HG03039 (cell line): ENCODE results near the gene ITGAD.
"Not testable (repeated sequence)": the region's sequence is repeated elsewhere in the genome, so short reads cannot be mapped to it uniquely, and the experiment has no call there.

ENCODE experiments used
- ATAC-seq: cut with Tn5 transposase; IDR thresholded peaks from one replicate; pipeline ENCODE4 v1.9.1; 2021; ENCODE audit warnings: mild to moderate bottlenecking, moderate library complexity; ENCODE audit not compliant: unreplicated experiment

The ITGAD gene

DNA sequence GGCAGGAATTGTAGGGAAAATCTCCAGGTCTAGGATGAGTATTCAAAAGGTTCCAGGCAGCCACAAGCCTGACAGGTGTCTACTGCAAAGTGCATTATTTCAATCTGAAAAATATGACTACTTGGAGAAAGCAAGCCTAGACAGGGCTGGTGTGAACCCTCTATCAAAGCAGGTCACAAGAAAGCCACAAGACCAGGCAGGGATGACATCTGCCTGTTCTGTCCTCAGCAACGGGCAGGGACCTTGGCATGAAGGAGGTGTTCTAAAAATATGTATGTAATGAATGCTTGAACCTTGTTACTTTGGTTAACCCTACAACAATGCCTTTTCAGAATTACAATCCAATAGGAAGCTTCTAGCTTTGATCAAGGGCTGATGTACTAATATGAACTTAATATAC lies 36.2 kb downstream of the ITGAD start:
- no peak for ATAC-seq

DNA sequence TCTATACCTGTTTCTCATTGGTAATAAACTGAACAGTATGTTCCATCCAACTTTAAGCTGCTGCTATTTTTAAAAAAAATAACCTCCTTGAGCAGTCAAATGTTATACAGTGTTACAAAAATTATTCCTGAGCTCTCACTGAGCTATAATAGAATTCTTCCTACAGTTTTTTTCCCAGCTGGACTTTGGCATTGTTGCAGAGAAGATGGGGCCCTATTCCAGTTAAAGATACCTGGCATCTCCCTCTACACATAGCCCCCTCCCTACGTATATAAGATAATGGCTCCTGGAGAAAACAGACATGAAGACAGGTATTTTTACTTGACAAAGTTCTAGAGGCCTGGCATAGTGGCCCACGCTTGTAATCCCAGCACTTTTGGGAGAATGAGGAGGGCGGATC lies 36.7 kb downstream of the ITGAD start:
- ATAC-seq, result no peak

DNA sequence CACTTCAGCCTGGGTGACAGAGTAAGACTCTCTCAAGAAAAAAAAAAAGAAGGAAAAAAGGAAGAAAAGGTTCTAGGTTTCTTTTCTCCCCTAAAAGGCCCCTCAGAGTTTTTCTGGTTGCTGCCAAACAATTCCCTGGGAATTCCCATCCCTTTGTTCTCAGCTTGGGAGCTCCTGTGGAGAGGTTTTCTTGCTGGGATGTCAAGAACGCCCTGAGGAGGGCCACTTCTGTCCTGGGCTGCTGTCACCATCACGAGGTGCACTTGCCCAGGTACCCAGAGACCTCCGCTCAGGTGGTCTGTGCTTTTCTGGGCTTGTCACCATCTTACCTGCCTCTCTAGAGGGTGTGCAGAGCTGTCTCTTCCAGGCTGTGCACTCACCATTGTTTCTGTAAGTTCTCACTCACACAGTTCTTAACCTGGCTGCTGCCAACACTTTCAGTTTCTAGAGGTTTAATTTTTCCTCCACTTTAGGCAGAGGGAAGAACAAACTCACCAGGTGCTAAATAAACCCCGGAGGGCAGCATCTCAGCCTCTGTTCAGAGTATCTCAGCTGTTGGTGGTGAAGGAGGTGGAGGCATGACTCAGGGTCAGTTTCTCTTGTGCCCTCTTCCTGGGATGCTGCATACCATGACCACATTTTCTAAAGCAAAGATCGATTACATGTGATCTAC lies 37.4 kb downstream of the ITGAD start:
- no peak for ATAC-seq

DNA sequence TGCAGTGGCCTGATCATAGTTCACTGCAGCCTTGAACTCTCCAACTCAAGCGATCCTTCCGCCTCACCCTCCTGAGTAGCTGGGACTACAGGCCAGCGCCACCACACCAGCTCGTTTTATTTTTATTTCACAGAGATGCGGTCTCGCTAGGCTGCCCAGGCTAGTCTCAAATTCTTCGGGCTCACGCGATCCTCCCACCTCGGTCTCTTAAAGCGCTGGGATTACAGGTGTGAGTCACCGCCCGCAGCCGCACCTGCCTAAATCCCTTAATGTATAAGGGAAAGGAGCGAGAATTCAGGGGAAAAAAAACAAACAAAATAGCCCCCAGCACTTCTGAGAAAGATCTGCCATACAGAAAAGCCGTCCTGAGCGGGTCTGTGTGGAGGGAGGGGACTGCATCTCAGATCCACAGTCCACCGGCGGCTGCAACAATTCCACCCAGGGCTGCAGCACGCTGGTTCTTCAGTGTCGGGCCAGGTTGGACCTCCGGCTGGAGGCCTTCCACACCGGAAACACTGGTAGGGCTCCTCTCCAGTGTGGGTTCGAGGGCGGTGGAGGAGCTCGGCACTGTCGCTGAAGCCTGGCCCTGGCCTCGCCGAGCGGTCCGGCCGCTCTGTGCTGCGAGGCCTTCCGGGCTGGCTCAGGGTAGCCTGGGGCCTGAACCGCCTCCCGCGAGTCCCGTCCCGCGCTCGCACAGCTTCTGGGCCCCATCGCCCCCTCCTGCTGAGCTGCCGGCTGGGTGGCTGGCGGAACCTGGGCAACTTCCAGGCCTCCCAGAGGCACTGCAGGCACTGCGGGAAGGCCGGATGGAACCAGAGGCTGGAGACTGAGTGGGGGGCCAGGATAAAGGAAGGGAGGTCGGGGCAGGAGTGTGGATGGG lies 42.4 kb downstream of the ITGAD start:
- no peak for ATAC-seq

DNA sequence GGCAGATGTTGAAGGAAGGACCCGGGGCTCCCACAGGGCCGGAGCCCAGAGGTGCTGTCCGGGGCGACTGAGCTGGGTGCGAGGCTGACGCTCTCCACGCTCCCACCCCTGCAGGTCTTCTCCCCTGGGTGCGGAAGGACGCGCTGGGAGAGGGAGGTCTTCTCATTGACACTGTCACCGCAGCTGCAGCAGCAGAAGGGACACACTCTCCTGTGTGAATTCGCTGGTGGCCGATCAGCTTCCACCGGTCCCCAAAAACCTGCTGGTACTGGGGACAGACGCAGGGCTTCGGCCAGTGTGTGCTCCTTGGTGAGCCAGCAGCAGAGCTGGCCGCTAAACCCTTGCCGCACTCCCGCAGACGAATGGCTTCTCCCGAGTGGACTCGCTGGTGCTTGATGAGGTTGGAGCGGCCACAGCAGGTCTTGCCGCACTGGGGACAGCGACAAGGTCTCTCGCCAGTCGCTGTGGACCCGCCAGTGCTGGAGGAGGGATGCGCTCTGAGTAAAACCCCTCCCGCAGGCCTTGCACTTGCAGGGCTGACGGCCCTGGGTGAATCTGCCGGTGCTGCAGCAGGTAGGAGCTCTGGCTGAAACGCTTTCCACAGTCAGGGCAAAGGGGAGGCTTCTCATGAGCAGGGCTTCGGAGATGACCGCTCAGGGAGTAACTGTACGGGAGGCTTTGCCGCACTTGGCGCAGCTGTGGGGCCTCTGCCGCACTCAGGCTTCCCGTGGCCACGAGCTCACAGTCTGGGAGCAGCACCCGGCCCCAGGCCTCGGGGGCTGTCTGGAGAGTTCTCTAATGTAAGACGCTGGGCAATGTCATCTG lies 43.3 kb downstream of the ITGAD start:
- no peak for ATAC-seq

DNA sequence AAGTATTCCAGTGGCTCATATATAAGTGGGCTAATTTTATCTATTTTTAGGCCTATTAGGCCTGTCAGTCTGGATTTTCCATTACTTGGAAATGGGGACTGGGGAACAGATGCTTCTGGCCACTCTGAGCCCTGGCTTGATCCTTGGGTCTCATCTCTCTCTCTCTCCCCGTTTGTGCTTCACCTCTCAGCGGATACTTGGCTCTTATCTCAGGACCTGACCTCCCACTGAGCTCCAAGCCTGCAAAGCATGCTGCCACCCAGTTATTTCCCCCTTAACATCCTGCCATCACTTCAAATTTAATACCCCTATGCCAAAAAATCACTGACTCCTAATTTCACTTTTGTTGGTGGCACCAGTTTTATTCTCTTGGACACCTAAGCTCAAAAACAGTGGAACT lies 45.3 kb downstream of the ITGAD start:
- no peak for ATAC-seq

DNA sequence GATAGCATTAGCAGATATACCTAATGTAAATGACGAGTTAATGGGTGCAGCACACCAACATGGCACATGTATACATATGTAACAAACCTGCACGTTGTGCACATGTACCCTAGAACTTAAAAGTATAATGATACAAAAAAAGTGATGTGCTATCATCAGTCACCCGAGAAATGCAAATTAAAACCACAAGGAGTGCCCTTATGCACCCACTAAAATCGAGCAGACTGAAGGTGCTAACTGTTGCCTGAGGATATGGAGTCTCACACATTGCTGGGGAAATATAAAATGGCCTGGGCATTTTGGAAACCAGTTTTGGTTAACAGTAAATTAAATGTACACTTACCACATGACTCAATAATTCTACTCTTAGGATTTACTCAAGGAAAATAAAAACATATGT lies 45.9 kb downstream of the ITGAD start:
- ATAC-seq, result not testable (repeated sequence)

DNA sequence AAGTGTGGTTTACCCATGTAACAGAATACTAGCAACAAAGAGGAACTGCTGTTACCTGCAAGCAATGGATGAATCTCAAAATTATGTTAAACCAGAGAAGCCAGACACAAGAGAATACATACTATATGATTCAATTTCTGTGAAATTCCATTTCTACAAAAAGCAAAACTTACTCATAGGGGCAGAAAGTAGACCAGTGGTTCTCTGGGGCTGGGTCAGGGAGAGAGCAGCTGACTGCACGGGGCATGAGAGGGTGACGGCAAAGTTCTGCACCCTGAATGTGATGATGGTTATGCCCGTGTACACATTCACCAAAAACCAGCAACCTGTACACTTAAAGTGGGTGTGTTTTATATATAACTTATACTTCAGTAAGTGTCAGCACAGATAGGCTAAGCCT lies 46.4 kb downstream of the ITGAD start:
- no peak for ATAC-seq

DNA sequence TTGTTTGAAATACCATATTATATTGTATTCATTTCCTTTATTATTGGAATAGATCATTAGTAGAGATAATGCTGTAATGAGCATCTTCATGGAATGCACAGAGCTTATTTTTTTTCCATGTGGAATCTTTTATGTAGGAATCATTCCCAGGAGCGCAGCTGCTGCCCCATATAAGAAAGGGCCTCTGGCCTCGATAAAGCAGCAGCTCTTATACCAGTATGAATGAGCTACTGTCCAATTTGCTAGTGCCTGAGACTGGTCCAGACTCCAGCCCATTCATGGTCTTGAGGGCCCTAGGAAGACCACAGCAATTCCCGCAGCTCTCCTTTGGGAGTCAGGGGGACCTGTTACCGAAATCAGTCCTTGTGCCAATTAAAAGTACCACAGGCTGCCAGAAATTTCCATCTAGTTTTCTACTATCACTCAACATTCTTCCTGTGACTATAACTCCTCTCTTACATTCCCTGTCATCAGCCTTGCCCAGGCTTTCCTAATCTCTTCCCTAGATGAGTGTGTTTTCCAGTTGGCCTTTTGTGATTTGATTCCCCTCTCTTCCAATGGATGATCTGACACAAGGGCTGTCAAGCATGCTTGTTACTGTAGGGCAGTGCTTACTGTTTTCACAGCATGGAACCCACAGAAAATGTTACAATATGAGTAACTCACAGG lies 47.5 kb downstream of the ITGAD start:
- no peak for ATAC-seq

DNA sequence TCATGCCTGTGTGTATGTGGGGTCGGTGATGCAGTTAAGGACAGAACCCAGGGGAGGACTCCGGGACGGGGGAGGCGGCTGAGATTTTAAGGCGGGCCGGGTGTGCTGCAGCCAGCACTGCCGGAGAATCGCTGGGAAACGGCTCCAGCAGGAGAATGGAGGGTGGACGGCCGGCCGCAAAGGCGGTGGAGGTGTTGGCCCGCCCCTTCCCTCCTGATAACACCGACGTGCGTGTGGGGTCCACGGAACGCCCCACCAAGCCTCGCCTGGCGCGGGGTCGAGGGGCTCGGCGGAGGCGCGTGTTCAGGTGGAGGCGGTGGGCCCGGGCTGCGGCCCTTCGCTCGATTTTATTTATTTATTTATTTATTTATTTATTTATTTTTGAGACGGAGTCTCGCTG lies 48.8 kb downstream of the ITGAD start:
- ATAC-seq, result no peak

DNA sequence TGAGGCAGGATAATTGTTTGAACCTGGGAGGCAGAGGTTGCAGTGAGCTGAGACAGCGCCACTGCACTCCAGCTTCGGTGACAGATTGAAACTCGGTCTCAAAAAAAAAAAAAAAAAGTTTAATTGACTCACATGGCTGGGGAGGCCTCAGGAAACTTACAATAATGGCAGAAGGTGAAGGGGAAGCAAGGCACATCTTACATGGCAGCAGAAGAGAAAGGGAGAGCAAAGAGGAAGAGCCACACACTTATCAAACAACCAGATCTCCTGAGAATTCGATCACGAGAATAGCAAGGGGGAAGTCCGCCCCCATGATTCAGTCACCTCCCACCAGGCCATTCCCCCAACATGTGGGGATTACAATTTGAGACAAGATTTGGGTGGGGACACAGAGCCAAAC lies 52.8 kb downstream of the ITGAD start:
- ATAC-seq, result not testable (repeated sequence)

DNA sequence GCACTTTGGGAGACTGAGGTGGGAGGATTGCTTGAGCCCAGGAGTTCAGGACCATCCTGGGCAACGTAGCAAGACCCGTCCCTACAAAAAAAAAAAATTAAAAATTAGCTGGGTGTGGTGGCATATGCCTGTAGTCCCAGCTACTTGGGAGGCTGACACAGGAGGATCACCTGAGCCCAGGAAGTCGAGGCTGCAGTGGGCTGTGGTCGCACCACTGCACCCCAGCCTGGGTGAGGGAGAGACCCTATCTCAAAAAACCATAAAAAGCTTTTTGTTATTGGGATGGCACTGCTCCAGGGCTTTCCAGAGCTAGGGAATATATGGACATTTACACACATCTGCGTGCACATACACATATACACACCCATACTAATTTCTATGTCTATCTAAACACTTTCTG lies 58.1 kb downstream of the ITGAD start:
- ATAC-seq, result no peak

DNA sequence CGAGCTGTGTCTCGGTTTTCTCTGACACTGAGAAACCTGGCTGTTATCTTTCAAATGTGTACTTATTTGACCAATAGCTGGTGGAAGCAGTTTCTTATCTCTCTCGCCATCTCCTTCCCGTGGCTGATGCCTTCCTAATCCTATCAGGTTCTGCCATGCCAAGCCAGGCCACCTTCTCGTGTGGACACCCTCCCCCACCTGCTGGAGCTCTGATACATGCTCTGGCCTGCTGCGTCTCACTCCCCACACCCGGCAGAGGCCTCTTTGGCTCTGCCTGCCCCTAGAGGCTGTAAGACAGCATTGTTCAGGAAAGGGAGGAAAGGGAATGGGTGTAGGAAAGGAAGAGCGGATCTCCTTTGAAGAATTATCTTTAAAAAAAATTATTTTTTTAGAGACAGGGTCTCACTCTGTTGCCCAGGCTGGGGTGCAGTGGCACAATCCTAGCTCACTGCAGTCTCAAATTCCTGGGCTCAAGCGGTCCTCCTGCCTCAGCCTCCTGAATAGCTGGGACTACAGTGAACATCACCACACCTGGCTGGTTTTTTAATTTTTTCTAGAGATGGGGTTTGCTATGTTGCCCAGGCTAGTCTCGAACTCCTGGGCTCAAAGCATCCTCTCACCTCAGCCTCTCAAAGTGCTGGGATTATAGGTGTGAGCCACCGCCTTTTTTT lies 58.7 kb downstream of the ITGAD start:
- no peak for ATAC-seq

DNA sequence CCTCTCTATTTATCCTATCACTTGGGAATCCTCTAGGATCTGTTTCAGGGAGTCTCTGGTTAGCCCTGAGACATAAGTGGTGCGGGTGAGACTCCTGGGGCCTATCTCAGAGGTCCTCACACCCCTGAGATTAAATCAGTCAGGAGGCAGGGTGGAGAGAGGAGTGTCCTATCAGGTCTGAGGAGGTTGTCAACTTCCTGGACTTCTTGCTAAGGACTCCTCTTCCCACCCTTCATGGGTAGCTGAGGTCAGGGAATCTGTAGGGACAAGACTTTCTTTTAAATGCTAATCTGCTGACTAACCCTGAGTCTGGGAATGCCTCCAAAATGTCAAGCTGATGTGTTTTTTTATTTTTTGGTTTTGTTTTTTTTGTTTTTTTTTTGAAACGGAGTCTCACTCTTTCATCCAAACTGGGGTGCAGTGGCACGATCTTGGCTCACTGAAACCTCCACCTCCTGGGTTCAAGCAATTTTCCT lies 59.5 kb downstream of the ITGAD start:
- no peak for ATAC-seq

DNA sequence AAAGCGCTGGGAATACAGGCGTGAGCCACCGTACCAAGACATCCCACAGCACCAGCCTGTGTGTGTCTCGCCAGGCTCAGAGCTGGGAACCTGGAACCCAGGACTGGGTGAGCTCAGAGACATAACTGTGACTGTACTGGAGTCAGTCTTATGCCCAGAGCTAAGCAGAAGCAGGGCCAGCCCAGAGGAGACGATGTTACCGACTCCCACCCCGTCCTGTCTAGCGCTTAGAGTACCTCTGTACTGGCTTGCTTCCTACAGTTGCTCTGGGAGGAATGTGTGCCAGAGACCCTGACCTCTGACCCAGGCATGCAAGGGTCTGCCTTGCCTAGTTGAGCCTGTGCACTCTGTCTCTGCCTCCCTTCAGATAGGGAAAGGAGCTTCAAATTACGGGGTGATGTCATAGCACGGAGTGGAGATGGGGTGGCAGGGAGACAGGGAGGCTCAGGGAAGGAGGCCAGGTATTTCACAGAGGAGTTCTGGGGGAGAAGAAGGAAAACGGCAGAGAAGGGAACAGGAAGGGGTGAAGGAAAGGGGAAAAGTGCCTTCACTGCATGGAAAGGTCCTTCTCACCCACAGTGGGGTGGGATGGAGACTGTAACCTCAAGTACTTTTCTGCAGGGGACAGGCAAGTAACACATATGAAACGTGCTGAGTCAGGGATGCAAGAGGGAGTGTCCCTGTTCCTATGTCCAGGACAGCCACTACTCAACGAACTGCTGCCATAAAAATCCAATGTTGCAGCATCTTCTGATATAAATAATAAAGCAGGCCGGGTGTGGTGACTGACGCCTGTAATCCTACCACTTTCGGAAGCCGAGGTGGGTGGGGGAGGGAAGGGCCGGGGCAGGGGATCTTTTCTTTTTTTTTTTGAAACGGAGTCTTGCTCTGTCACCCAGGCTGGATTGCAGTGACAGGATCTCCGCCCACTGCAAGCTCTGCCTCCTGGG lies 60.4 kb downstream of the ITGAD start:
- ATAC-seq, result no peak

DNA sequence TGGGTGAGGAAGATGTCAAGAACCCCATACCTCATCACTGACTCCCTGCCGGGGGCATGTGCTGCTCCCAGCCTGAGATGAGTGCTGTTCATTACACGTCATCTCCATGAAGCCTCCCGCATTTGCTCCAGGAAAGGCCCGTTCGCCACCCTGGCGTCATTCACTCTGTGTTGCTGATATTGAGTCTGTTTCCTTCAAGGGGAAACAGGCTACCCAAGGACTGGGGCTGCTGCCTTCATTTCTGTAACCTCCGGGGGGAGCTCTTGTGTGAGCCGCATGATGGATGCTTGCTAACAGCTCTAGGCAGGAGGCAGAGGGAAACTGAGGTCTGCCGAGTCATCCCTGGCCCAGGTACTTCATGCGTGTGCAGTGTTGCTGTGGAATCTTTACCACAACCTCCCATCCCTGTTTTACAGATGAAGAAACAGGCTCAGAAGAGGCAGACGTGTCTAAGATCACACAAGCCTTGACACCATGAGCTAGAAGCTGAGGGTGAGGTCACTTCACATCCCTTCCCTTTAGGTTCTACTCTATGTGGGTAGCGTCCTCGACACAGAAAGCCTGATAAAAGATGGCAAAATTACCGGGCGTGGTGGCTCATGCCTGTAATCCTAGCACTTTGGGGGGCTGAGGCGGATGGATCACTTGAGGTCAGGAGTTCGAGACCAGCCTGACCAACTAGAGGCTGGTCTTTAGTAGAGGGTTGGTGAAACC lies 62.6 kb downstream of the ITGAD start:
- ATAC-seq, result no peak

DNA sequence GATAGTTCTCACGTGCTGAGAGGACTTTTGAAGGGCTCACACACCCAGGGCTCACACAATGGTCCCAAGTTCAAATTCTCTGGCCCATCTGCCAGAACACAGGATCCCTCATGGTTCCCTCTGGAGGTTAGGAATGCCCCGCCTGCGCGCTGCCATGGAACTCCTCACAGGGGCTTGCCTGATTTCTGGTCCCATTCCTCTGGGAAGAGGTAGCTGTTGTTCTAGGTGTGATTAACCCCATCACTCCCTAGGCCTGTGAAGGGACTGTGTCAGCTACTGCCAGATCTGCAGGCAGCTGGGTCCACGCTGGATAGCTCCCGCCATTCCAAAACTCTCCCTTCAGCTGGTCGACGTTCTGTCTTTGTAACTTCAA lies 63.8 kb downstream of the ITGAD start:
- ATAC-seq, result no peak

DNA sequence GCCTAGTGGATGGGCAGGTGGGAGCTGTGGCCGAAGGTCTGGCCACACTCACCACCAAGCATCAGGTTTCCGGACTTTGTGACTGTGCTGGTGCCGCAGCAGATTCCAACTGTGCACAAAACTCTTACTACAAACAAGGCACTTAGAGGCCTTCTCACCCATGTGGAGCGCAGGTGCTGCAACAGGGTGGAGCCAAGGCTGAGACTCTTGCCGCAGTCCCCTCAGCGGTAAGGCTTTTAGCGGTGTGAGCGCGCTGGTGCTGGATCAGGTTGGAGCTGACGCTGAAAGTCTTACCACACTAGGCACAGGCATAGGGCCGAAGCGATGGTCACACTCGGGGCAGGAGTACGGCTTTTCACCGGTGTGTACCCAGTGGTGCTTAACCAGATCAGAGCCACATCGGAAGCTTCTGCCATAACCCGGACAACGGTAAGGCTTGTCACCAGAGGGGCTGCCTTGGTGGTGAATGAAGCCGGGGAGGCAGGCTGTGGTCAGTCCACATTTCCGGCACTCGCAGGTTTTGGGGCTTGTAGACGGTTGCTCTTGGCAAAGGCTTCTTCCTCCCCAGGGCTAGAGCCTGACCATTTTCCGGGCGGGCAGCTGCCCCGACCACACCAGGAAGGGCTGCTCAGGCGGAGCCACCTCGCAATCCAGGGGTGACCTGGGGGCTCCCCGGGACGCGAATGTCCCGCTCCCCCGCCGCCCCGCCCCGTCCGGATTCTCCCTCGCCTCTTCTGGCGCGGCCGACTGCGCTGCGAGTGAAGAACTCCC lies 65.1 kb downstream of the ITGAD start:
- ATAC-seq, result peak; percentile 1
